ENCODE measurements around the gene THOC6.

Gene THOC6

GRCh38 chr16:3026609-3027488, 3.0 kb downstream of the THOC6 start:
- Histone ChIP-seq H3K27me3 (ENCODE audit: control insufficient read depth, insufficient read depth, low read length) (no peaks in the 10 kb centered on the region), H3K4me1 (ENCODE audit: control insufficient read depth, low read depth, low read length) (peaks cover 17% of the 10 kb centered on the region), H3K36me3 (ENCODE audit: control insufficient read depth, low read depth, low read length) (peaks cover 22% of the 10 kb centered on the region), H3K9ac (ENCODE audit: low read length) (no peak overlapping the region), H3K27ac (ENCODE audit: low read length) (no peak overlapping the region), H3K4me3 (ENCODE audit: low read length) (no peak overlapping the region), H3K9me3 (ENCODE audit: control insufficient read depth, low read depth, low read length) (no peaks in the 10 kb centered on the region)

GRCh38 chr16:3027489-3027795, 3.6 kb downstream of the THOC6 start:
- H3K27ac ChIP-seq (ENCODE audit: low read length): no peak overlapping the region
- H3K4me1 ChIP-seq (ENCODE audit: control insufficient read depth, low read depth, low read length): peaks cover 11% of the 10 kb centered on the region
- no peak overlapping the region for H3K9ac ChIP-seq (ENCODE audit: low read length)
- no peaks in the 10 kb centered on the region for H3K9me3 ChIP-seq (ENCODE audit: control insufficient read depth, low read depth, low read length)
- H3K27me3 ChIP-seq (ENCODE audit: control insufficient read depth, insufficient read depth, low read length): no peaks in the 10 kb centered on the region
- H3K36me3 ChIP-seq (ENCODE audit: control insufficient read depth, low read depth, low read length): peaks cover 18% of the 10 kb centered on the region
- no peak overlapping the region for H3K4me3 ChIP-seq (ENCODE audit: low read length)

- peaks cover 4% of the 10 kb centered on the region for H3K4me1 ChIP-seq (ENCODE audit: control insufficient read depth, low read depth, low read length)
- H3K4me3 ChIP-seq (ENCODE audit: low read length): peak overlapping the region; percentile 25
- no peak overlapping the region for H3K9ac ChIP-seq (ENCODE audit: low read length)
- no peaks in the 10 kb centered on the region for H3K27me3 ChIP-seq (ENCODE audit: control insufficient read depth, insufficient read depth, low read length)
- peaks cover 18% of the 10 kb centered on the region for H3K36me3 ChIP-seq (ENCODE audit: control insufficient read depth, low read depth, low read length)
- H3K9me3 ChIP-seq (ENCODE audit: control insufficient read depth, low read depth, low read length): no peaks in the 10 kb centered on the region
- H3K27ac ChIP-seq (ENCODE audit: low read length): no peak overlapping the region
These were observed 4.3 kb downstream of the THOC6 start for GRCh38 chr16:3027983-3028715.

- Histone ChIP-seq H3K4me3 (ENCODE audit: low read length) (no peak overlapping the region), H3K9me3 (ENCODE audit: control insufficient read depth, low read depth, low read length) (no peaks in the 10 kb centered on the region), H3K27ac (ENCODE audit: low read length) (no peak overlapping the region), H3K9ac (ENCODE audit: low read length) (no peak overlapping the region), H3K4me1 (ENCODE audit: control insufficient read depth, low read depth, low read length) (peaks cover 3% of the 10 kb centered on the region), H3K36me3 (ENCODE audit: control insufficient read depth, low read depth, low read length) (peaks cover 18% of the 10 kb centered on the region), H3K27me3 (ENCODE audit: control insufficient read depth, insufficient read depth, low read length) (no peaks in the 10 kb centered on the region)
These were observed 5.0 kb downstream of the THOC6 start for GRCh38 chr16:3028716-3029319.

DNA sequence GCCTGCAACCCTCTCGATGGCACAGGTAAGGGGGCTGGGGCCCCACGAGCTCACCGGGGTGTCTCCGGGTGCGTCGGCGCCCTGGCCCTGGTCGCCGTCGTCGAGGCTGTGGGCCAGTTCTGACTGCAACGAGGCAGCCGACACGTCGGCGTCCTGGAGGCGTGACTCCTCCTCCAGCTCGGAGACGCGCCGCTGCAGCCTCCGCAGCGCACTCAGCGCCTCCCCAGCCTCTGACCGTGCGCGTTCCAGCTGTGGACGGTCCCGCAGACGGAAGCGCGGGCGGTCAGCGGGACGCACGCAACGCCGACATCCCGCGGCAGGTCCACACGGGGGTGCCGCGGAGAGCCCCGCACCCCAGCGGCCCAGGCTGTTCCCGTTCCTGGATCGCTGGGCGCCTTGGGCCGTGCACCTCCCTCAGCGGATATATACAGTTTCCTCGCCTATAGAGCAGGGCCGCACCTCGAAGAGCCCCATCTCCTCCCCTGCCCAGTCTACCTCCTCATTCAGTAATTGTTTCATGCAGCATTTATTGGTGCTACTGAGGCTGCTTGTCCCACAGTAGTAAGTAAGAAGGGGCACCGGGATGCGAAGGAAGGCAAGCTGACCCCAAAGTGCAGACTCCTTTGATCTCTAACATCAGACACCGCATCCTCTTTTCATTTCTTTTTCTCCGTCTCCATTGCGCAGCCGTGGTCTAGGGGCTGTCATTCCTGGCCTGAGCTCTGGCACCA, 5.8 kb downstream of the THOC6 start:
- Histone ChIP-seq H3K9me3 (ENCODE audit: control insufficient read depth, low read depth, low read length) (no peaks in the 10 kb centered on the region), H3K9ac (ENCODE audit: low read length) (no peak overlapping the region), H3K27ac (ENCODE audit: low read length) (no peak overlapping the region), H3K36me3 (ENCODE audit: control insufficient read depth, low read depth, low read length) (peaks cover 18% of the 10 kb centered on the region), H3K27me3 (ENCODE audit: control insufficient read depth, insufficient read depth, low read length) (peaks cover 3% of the 10 kb centered on the region), H3K4me1 (ENCODE audit: control insufficient read depth, low read depth, low read length) (peaks cover 3% of the 10 kb centered on the region), H3K4me3 (ENCODE audit: low read length) (no peak overlapping the region)

DNA sequence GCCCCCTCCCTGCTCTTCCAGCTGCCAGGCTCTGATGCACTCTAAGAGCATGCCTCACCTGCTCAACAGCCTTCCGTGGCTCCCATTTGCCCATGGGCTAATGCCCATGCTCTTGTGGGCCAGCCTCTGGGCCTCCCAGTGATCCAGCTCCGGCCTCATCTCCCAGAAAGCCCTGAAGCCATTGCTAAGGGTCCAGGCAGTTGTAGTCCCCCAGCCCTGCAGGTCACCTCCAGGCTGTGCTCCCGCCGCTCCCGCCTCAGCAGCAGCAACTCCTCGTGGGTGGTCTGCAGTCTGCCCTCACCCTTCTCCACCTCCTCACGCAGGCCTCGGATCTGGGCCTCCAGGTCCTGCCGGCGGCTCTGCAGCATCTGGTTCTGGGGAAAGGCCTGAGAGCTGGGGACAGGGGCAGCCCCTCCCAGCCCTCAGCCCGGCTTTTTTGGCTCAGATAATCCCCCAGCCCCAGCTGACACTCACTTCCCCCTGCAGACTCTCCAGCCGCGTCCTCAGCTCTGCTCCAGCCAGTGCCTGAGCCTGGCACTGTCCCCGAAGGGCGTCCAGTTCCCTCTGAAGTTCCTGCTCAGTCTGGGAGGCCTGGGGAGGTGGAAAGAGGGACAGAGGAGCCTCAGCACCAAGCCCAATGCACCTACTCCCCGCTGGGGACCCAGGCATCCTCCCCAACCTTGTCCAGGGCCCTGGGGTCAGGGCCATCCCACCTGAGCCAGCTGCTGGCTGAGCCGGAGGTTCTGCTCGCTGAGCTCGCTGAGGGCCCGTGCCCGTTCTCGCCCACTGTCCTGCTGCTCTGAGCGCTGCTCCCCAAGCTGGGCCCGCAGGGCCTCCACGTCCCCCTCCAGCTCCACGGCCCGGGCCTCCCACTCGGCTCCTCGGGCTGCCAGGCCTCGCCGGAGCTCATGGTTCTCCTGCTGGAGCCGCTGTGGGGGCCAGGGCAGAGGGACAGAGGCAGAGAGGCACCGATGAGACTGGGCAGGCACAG, 6.7 kb downstream of the THOC6 start:
- no peaks in the 10 kb centered on the region for H3K9me3 ChIP-seq (ENCODE audit: control insufficient read depth, low read depth, low read length)
- H3K4me3 ChIP-seq (ENCODE audit: low read length): no peak overlapping the region
- H3K27ac ChIP-seq (ENCODE audit: low read length): no peak overlapping the region
- H3K9ac ChIP-seq (ENCODE audit: low read length): no peak overlapping the region
- H3K36me3 ChIP-seq (ENCODE audit: control insufficient read depth, low read depth, low read length): peaks cover 18% of the 10 kb centered on the region
- H3K4me1 ChIP-seq (ENCODE audit: control insufficient read depth, low read depth, low read length): peaks cover 3% of the 10 kb centered on the region
- peaks cover 9% of the 10 kb centered on the region for H3K27me3 ChIP-seq (ENCODE audit: control insufficient read depth, insufficient read depth, low read length)

DNA sequence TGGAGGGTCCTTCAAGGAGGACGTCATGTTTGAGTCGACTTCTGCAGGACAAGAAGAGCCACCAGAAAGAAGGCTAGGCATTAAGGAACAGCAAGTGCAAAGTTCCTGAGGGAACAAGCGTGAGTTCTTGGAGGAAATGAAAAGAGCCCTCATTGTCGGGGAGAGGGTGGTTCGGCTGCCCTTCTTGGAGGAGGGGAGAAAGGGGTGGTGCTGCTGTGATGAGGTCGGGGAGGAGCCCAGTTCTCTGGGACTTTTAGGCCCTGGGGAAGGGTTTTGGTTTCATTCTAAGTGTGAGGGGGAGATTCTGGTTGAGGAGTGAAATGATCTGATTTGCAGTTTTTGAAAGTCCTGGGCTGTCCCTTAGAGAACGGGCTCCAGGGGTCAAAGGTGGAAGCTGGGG, 8.8 kb downstream of the THOC6 start:
- peaks cover 29% of the 10 kb centered on the region for H3K27me3 ChIP-seq (ENCODE audit: control insufficient read depth, insufficient read depth, low read length)

DNA sequence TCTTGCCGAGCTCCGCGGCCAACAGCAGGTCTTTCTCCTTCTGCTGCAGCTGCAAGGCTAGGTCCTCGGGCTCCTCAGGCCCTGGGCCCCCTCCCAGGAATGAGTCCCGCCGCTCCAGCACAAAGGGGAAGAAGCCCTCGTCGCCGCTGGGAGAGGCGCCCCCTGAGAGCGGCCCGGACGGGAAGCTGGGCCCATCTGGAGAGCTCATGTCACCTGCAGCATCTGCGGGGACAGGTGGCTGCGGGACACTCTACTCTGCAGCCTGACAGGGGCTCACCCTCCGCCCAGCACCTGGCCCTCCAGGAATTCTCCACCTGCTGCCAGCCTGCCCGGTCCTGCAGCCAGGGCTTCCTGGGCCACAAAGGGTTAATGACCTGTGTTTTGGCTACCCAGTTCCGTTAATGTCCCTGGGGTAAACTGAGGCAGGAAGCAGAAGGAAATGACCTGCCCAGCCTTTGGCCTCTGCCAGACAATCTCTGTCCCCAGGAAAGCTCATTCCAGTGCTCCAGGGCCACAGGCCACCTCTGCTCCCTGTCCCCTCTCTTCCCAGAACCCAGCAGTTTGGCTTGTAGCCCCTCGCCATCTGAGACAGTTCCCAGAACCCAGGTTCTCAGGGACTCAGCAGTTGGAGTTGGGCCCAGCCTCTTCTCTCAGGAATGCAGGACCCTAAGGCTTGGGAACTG, 11.6 kb downstream of the THOC6 start:
- Histone ChIP-seq H3K27me3 (ENCODE audit: control insufficient read depth, insufficient read depth, low read length) (peaks cover 38% of the 10 kb centered on the region), H3K27ac (ENCODE audit: low read length) (no peak overlapping the region), H3K4me3 (ENCODE audit: low read length) (peak overlapping the region; percentile 61), H3K9me3 (ENCODE audit: control insufficient read depth, low read depth, low read length) (no peaks in the 10 kb centered on the region), H3K9ac (ENCODE audit: low read length) (no peak overlapping the region), H3K4me1 (ENCODE audit: control insufficient read depth, low read depth, low read length) (no peaks in the 10 kb centered on the region), H3K36me3 (ENCODE audit: control insufficient read depth, low read depth, low read length) (no peaks in the 10 kb centered on the region)

More for the DNA sequence above, 8.8 kb downstream of the THOC6 start:
- H3K27ac ChIP-seq (ENCODE audit: low read length): no peak overlapping the region
- no peak overlapping the region for H3K9ac ChIP-seq (ENCODE audit: low read length)
- no peaks in the 10 kb centered on the region for H3K9me3 ChIP-seq (ENCODE audit: control insufficient read depth, low read depth, low read length)
- H3K36me3 ChIP-seq (ENCODE audit: control insufficient read depth, low read depth, low read length): no peaks in the 10 kb centered on the region
- H3K4me1 ChIP-seq (ENCODE audit: control insufficient read depth, low read depth, low read length): peaks cover 3% of the 10 kb centered on the region
- H3K4me3 ChIP-seq (ENCODE audit: low read length): no peak overlapping the region

GRCh38 chr16:3035972-3036725, 12.3 kb downstream of the THOC6 start:
- Histone ChIP-seq H3K4me3 (ENCODE audit: low read length) (peak overlapping the region; percentile 61), H3K9me3 (ENCODE audit: control insufficient read depth, low read depth, low read length) (no peaks in the 10 kb centered on the region), H3K27me3 (ENCODE audit: control insufficient read depth, insufficient read depth, low read length) (peaks cover 38% of the 10 kb centered on the region), H3K36me3 (ENCODE audit: control insufficient read depth, low read depth, low read length) (no peaks in the 10 kb centered on the region), H3K9ac (ENCODE audit: low read length) (no peak overlapping the region), H3K27ac (ENCODE audit: low read length) (no peak overlapping the region), H3K4me1 (ENCODE audit: control insufficient read depth, low read depth, low read length) (no peaks in the 10 kb centered on the region)

Data from iPS-18a (cell line).